ENCODE results near the gene ANAPC10.

DNA sequence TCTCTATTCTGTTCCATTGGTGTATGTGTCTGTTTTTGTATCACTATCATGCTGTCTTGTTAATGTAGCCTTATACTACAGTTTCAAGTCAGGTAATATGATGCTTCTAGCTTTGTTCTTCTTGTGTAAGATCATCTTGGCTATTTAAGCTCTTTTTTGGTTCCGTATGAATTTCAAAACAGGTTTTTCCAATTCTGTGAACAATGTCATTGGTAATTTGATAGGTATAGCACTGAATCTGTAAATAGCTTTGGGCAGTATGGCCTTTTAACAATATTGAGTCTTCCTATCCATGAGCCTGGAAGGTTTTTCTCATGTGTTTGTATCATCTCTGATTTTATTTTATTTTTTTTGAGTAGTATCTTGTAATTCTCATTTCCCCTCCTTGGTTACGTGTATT, 94.3 kb downstream of the ANAPC10 start:
- TF ChIP-seq, protein P1, sequence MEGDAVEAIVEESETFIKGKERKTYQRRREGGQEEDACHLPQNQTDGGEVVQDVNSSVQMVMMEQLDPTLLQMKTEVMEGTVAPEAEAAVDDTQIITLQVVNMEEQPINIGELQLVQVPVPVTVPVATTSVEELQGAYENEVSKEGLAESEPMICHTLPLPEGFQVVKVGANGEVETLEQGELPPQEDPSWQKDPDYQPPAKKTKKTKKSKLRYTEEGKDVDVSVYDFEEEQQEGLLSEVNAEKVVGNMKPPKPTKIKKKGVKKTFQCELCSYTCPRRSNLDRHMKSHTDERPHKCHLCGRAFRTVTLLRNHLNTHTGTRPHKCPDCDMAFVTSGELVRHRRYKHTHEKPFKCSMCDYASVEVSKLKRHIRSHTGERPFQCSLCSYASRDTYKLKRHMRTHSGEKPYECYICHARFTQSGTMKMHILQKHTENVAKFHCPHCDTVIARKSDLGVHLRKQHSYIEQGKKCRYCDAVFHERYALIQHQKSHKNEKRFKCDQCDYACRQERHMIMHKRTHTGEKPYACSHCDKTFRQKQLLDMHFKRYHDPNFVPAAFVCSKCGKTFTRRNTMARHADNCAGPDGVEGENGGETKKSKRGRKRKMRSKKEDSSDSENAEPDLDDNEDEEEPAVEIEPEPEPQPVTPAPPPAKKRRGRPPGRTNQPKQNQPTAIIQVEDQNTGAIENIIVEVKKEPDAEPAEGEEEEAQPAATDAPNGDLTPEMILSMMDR (IDR thresholded peaks at IDR 0.05): no peak
- no peak for TF ChIP-seq POLR2A (IDR thresholded peaks at IDR 0.05)
